ENCODE results near the gene C13orf42. TPM values are rescaled to one million over a fixed set of nuclear protein-coding genes. Genes with fewer than 3 reads are reported as not detected.
A peak's percentile ranks its signal among the peaks of the same experiment; 100 is the strongest.
"Not testable (repeated sequence)": the region's sequence is repeated elsewhere in the genome, so short reads cannot be mapped to it uniquely, and the experiment has no call there.

C13orf42 gene
- total RNA-seq, 1 donor from 2014 or later: not detected

DNA sequence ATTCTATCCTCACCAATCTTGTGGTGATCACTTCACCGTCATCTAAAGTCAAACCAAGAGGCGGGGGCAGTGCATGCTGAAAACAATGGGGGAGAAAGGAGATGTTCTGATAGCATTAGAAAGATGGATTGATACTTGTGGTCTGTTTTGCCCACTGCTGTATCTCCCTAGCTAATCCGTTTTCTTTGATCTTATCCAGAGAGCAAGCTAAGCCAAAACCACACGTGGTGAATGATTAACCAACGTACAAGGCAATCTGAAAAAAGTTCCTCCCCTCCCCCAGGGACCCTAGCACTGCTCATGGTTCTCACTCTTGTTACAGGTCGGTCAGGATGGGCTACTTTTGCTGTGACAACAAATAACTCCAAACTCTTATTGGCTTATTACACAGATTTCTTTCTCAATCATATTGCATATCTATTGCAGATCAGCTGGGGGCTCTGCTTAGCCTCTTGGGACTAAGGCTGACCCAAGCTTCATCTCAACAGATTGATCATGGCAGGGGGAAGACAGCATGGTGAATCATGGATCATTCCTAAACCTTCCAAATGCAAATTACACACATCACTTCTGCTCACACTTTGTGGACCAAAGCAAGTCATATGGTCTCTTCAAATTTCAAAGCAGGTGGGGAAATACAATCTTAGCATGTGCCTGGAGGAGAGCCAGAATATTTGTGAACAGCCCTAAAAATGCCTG is 11.9 kb upstream of the C13orf42 start:
- DNase-seq (ENCODE audit: low spot score): no peak

DNA sequence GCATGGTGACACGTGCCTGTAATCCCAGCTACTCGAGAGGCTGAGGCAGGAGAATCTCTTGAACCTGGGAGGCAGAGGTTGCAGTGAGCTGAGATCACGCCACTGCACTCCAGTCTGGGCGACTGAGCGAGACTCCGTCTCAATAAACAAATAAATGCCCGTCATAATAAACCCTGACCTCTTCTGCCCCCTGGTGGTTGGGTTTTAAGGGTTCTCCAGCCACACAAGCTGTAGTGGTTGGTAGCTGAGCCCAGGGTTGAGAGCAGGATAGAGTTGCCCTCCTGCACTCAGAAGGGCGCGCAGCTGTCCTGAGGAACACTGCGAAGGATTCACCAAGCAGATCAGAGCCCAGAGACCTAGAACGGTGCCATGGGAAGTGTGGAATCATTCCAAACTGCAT is 9.8 kb upstream of the C13orf42 start:
- not testable (repeated sequence) for DNase-seq (ENCODE audit: low spot score)

DNA sequence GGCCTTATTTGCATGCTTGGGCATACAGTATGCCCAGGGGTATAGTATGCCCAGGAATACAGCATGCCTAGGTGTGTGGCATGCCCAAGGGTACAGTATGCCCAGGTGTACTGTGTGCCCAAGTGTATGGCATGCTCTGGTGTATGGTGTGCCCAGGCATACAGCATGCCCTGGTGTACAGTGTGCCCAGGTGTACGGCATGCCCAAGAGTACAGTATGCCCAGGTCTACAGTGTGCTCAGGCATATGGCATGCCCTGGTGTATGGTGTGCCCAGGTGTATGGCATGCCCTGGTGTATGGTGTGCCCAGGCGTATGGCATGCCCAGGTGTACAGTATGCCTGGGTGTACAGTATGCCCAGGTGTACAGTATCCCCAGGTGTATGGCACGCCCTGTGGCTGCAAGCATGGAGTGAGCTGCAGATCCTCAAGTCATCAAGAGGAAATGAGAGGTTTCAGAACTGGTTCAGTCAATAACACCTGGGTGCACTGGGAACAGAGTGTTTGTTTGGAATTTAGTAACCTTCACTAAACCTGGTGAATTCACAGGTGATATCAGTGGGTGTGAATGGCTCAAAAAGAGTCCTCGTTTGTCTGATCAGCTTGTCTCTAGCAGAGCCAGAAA is 7.8 kb upstream of the C13orf42 start:
- DNase-seq (ENCODE audit: low spot score): no peak

DNA sequence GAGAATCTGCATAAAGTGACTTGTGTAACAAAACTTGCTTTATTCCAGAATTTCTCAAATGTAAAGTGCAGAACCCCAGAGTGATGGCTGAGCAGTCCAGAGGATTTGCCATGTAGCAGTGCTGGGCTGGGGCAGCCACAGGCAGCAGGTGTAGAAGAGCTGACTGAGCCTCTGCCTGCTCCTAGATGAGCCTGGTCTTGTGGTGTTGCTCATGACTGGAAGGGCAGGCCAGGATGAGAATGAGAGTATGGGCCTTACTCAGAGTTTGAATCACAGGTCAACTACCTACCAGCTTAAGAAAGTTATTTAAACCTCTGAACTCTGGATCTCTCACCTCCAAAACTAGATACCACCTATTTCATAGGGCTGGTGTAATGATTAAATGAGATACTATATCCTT is 2.9 kb upstream of the C13orf42 start:
- no peak for DNase-seq (ENCODE audit: low spot score)

DNA sequence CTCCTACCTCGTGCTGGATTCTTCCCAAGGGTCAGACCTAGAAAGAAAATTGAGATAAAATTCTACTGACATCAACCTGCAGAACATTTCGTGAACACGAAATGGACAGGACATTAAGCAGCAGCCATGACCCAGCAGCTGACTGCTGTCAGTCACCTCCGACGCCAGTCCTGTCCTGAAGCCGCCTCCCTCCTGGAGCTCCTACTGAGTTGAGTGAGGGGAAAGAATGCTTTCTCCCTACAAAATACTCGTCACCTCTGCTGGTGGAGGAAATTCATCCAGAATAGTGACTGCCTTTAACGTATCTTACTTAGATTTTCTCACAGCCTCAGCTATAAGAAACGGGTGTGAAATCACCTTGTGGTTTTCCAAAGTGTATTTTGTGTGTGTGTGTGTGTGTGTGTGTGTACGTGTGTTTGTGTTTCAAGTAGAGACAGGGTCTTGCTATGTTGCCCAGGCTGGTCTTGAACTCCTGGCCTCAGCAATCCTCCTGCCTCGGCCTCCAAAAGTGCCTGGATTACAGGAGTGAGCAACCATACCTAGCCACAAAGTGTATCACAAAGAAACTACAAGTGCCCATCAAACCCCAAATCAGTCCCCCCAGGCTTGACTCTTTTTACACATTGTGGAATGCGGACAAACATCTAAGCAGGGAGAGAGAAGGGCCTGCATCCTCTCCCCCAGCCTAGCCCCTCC is 2.3 kb upstream of the C13orf42 start:
- no peak for DNase-seq (ENCODE audit: low spot score)

DNA sequence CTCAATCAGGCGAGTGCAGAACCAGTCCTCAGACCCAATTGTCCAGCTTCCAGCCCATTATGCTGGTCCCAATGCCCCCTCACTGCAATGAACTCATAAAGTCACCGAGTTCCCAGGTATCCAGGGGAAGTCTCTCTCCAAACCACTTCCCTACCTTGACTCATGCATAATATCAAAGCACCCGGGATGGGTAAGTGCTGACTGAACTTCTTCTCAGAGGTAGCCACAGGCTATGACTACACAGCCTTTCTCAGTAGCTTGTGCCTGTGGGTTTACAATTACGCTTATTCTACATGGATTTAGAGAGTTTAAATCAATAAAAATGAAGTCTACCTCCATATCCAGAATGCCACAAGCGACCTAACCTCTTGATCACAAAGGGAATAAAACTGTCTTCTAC is 1.7 kb upstream of the C13orf42 start:
- DNase-seq (ENCODE audit: low spot score): no peak

DNA sequence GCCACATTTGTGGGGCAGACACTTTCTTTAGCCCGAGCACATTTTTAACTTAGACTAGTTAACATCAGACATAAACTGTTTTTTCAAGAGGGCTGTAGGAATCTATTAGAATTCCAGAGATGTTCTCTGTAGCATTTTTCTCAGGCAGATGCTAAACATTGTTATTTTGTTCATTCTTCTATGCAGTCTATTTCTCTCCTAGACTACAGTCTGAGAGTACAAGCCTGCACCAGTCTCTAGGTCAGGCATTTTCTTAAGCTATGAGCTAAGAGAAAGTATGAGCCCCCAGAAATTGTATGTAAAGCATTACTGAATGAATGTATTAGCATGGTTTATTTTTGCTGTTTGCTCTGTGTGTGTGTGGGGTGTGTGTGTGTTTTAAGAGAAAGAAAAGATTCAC is 923 bp upstream of the C13orf42 start:
- DNase-seq (ENCODE audit: low spot score): no peak

DNA sequence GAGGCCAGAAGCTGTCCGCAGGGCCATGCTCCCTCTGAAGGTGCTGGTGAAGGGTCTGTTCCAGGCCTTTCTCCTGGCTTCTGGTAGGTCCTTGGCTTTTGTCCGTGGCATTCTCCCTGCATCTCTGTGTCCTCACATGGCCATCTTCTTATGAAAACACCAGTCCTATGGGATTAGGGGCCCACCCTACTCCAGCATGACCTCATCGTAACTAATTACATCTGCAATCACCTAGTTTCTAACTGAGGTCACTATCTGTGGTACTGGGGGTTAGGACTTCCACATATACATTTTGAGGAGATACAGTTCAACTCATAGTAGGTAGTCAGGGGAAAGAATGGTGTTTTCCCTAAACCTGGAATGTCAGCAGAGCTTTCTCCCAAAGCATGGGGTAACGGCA is 3.1 kb downstream of the C13orf42 start:
- no peak for DNase-seq (ENCODE audit: low spot score)

DNA sequence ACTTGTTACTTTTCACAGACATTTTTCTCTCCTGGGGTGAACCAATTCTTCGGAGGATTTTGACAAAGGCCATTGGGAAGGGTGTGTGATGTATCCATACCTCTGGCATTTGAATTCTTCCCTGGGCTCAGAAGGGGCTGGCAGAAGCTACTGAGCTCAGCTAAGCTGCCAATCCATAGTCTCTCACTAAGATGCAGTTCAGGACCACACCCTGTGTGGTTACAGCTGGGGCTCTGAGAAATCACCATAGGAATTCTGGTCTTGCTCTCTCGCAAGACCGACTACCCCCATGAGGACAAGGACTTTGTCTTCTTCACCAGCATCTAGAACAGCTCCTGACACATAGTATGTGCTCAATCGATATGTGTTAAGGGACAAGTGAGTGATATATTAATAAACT is 6.0 kb downstream of the C13orf42 start:
- DNase-seq (ENCODE audit: low spot score): no peak

DNA sequence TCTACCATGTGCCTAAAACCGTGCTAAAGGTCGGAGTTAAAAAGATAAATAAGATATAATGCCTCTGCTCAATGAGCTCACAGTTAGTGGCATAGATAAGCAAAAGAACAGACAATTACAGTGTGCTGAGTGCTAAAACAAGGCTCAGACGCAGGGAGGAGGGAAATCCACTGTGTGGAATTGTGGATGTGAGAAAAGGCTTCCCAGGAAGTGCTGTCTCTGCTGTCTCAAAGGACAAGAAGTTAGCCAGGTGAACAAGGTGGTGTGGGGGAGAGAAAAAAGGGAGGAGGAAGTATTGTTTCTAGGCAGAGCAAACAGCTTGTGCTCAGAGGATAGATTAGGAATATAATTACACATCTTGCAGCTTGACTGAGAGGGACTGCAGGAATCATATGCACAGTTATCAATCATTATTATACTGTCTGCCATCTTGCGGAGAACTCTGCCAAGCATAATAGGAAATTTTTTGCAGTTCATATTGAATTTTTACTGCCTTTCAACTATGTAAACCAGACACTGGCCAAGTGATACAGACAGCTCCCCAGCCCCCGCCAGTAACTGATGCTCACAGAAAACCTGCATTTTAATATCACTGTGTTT is 9.3 kb downstream of the C13orf42 start:
- no peak for DNase-seq (ENCODE audit: low spot score)

DNA sequence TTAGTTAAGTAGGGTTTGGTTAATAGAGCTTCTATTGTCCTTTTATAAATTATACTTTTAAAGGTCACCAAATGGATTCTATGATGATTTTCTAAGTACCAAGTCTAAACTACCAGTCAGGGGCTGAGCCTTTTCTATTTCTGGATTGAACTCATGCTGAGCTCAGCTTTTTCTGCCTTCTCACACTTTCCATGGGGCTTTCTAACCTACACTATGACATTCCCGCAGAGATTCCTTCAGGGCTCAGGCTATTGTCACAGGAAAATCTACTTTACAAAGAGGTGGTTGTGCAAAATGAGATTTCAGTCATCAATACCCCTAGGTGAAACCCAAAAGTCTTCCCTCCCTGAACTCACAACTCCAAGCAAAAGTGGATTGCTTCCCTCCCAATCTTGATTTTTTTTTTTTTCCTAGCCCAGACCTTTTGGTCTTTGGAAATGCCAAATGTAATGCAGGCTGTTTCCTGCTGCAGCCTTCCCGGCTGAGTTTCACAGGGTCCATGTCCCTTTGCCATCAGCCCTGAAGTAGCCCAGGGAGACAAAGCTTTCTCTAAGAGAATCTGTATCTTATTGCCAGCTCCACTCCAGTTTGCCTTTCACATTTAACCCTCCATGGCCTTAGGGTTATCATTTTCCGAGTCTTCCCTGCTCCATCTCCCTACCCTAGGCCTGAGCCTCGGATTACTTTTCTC is 13.6 kb downstream of the C13orf42 start:
- DNase-seq (ENCODE audit: low spot score): no peak

DNA sequence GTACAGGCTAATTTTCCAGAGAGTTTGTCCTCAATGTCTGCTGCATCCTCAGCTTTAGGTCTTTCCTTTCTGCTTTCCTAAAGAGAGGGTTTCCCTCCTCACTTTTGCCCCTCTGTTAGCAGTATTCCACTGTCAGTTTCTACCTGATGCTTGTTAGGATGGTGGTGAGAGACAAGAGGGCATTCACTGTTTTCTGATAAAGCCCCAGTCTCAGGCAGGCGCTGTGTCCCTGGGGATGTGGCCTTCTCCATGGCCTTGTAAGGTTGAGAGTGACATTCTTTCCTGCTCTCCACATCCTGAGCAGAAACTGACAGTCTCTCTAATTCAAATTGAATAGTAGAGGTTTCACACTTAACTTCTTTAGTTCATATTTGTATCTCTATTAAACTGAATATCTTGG is 14.9 kb downstream of the C13orf42 start:
- DNase-seq (ENCODE audit: low spot score): no peak

DNA sequence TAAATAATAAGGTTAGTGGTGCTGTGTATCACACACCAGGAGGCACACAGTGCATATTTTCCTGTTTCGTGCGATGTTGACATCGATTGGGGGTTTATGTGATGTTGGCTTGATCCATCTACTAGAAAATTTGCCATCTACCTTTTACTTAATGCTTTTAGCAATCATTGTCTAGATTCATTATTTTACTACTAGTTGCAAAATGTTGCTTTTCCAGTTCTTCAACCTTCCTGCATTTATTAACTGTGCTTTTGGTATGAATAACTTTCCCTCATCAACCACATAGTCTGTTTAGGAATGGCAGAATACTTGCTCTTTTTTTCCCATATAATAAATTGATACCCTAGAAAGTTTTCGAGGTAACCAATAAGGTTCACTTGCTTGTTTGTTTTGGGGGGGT is 17.5 kb downstream of the C13orf42 start:
- DNase-seq (ENCODE audit: low spot score): no peak

DNA sequence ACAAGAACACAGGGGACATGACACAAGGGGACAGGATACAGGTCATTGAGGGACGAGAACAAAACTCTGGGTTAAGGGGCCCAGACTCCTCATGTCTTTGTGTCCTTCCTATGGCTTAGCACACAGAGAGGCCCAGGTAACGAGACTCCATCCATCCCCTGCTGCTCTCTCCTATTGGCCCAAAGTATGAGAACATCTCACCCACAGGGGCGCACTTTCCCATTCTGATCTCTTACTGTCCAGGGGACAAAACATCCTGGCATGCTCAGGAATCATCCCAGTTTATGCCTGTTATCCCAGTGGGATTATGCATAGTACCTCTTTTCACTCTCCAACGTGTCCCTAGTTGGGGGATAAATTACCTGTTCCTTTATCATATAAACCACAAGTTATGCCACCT is 19.2 kb downstream of the C13orf42 start:
- DNase-seq (ENCODE audit: low spot score): no peak

DNA sequence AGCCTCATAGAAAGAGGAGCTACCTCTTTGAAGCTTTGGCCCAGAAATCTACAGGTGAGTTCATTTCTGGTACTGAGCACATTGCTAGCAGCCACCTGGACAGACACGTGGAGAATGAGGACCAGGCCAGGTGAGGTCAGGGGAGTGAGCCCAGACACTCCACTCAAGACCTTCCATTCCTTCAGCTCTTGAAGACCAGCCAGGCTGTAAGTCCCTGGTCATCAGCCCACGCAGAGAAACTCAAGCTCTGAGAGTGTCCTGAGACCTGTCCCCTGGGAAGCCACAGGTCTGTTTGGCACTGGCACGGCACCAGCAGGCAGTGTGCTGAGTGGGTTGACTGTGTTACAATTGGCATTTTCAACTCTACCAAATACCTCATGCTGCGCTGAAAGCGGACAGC is 27.4 kb downstream of the C13orf42 start:
- DNase-seq (ENCODE audit: low spot score): no peak

DNA sequence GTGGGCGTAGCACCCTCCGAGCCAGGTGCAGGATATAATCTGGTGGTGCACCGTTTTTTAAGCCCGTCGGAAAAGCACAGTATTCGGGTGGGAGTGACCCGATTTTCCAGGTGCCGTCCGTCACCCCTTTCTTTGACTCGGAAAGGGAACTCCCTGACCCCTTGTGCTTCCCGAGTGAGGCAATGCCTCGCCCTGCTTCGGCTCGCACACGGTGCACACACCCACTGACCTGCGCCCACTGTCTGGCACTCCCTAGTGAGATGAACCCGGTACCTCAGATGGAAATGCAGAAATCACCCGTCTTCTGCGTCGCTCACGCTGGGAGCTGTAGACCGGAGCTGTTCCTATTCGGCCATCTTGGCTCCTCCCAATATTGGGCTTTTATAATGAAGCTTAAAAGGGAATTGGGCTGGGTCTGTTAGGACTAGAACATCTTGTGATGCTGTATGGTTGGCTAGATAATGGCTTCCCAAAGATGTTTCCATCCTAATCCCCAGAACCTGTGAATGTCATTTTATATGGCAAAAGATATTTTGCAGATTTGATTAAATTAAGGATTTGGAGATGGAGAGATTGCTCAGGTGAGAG is 30.5 kb downstream of the C13orf42 start:
- DNase-seq (ENCODE audit: low spot score): not testable (repeated sequence)

DNA sequence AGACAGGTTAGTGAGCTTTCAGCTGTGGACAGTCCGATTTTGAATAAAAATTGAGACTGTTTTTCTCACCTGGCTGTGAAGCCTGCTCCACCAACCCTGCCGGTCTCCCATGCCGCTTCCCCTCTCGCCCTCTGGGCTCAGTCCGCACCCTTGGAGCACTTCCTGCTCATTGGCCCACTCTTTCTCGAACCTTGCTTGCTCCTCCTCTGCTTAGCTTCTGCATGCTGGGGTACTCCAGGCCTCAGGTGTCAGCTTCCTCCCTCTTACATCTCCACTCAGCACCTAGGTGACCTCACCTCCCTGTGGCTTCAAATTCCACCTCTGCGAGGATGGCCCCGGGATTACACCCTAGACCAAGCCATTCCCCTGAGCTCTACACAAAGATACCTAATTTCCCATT is 39.6 kb downstream of the C13orf42 start:
- DNase-seq (ENCODE audit: low spot score): no peak

DNA sequence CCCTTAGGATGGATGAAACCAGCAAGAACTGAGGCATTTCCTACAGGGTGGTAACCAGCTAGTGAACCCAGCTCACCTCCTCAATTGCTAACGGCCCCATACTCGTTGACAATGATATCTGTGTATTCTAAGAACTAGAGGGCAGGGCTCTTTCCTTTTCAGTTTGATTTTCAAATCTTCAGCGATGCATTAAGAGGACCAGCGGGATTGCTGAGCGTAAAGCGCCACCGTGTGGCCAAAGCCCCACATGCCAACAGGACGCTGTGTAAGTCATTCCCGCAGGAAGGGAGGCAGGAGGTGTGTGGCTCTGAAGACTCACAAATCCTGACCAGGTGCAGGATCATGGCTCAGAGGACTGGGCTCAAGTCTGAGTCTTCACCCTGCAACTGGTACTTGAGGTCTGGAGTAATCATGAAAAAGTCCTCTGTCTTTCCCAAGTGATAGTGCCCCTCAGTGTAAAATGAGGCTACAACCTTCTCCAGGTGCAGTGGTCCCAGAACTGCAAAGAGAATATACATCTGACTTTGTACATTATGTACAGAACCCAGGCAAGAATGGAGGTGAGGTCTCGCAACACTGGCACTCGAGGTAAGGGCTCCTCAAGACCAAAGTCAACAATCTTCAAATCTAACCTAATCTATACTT is 40.9 kb downstream of the C13orf42 start:
- DNase-seq (ENCODE audit: low spot score): peak; percentile 93

DNA sequence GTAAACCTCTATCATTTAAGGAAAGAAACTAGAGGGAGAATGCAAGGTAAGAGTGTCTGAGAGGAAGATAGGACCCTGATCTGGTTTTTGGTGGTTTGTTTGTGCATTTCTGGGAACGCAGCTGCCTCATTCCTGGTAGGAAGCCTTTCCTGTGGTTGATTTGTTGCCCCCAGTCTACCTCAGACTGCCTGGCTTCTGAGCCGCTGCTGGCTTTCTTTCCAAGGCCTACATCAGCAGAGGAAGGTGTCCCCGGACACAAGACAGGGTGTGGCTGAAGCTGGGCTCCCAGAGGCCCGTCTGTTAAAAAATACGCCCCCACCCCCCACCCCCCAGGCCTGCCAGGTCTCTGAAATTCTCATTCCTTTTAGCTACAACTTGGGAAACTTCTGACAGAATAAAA is 42.6 kb downstream of the C13orf42 start:
- DNase-seq (ENCODE audit: low spot score): no peak

DNA sequence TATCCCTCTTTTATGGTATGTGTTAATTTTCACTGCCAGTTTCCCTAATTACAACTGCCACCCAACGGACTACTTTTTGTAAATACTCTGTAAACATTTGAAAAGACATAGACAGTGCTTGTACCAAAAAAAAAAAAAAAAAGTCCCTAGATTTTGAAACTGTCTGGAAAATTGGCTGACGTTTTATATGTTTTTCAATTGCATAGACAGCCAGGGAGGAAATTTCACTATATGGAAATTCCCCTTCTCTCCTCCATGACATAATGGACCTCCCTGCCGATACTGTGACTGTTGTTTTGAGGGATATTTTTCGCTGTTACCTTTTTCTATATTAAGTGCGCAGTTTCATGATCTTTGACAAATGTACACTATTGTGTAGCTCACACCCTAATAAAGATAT is 43.4 kb downstream of the C13orf42 start:
- DNase-seq (ENCODE audit: low spot score): no peak

DNA sequence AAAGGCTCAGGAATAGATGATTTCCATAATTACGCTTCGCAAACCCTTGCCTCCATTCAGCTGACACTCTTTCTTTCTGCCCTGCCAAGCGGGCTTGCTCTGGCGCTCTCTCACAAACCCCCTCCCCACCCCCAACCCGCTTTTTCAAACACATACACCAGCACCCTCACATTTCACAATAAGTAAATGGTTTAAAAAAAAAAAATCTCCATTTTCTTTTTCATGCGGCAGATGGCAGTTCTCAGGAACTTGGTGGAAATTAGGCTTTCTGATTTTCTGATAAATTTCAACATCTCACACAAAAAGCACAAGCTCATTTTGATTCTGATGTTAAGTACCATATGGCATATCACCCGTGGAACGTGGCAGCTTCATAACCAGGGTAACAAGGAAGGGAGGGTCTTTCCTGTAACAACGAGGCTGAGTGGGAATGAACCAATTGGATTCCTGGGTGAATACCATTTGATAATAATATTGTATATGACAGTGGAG is 43.8 kb downstream of the C13orf42 start:
- DNase-seq (ENCODE audit: low spot score): no peak

Data from mesenteric fat pad (tissue), 1 donor.